ENCODE measurements around the gene ANAPC4.

ANAPC4 gene

GRCh38 chr4:25437926-25438325, 60.9 kb downstream of the ANAPC4 start:
- DNase-seq (ENCODE audit: low read depth, low spot score): no peak

DNA sequence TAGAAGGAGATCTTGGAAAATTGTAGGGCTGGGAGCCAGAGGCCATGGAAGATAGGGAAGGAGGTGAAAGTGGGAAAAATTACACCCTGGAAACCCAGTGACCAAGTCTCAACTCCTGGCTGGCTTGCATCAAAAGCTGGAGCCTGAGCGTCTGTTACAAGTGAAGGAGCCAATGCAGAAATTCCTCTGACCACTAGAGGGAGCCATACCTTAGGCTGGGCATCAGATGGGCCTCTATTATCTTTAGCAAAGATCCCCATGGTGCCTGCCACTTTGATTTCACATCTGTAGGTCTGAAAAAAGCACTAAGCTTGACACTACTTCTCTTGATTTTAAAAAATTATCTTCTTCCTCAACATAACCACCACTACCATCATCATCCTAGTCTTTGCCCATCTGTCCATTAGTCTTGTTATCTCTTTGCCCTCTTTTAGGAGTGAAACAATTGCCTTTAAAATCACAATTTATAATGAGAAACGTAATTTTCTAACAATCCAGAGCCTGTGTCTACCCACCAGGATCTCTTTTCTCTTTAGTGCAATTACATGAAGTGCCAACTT, 62.9 kb downstream of the ANAPC4 start:
- no peak for DNase-seq (ENCODE audit: low read depth, low spot score)

DNA sequence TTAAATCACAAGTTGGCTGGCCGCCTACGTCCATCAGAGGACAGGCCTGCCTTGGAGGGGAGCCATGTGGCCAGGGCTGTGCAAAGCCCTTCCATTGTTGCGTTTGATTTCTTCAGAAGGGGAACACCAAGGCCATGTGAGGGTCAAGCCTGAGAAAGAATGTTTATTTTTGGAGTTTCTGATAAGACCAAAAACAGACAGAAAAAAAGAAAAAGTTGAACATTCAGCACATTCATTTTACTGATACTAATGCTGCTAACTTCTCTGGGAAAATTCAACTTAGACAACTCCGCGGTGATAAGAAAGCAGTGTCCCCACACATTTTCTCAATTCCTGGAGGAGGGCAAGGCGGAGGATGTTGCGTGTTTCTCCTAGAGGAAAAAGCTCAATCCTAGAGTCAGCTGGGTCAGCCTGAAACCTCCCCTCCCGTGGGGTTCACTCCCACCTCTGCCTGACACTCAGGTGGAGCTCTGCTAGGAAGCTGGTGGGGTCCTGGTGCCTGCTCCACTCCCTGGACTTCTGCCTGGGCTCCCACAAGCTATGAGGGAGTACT, 63.5 kb downstream of the ANAPC4 start:
- no peak for DNase-seq (ENCODE audit: low read depth, low spot score)

DNA sequence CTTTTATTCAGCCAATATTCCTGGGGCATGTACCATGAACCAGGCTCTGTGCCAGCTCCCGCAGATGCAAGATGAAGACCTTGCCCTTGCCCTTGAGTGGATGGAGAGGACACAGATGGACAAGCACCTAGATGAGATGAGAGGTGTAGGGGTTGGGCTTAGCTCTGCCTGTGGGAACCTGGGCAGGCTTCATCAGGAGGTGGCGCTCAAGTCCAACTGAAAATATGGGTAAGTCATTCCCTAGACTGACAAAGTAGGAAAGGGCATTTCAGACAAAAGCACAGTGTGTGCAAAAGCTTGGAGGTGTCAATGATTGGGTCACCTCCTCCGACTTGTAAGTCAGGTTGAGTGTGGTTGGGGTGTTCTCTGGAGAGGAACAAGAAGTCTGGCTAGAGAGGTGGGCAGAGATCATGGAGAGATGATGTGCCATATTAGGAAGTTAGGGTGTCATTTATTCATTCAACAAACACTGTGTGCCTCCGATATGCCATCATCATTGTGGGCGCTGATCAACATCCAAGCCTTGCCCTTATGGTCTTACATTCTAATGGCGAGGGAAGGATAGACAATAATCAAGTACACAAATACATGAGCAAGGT, 64.6 kb downstream of the ANAPC4 start:
- DNase-seq (ENCODE audit: low read depth, low spot score): no peak

GRCh38 chr4:25442863-25443307, 65.8 kb downstream of the ANAPC4 start:
- DNase-seq (ENCODE audit: low read depth, low spot score): no peak

DNA sequence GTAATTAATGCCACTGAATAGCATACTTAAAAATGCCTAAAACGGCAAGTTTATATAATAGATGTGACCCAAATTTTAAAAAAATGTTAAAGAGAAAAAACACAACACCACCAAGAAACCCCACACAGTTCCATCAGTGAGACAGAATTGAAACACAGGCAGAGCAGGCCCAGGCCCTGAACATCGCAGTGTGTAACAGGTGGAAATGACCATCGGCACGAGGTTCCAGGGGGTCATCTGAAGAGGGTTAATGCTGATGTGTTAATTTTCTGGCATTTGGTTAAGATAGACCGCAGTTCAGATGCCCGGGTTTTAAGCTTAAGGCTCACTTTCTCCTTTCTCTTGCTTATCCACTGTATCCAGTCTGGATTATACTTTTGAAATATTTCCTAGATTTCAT, 66.8 kb downstream of the ANAPC4 start:
- no peak for DNase-seq (ENCODE audit: low read depth, low spot score)

GRCh38 chr4:25446611-25447010, 69.5 kb downstream of the ANAPC4 start:
- no peak for DNase-seq (ENCODE audit: low read depth, low spot score)

- no peak for DNase-seq (ENCODE audit: low read depth, low spot score)
Measured at GRCh38 chr4:25448379-25449109, 71.5 kb downstream of the ANAPC4 start.

DNA sequence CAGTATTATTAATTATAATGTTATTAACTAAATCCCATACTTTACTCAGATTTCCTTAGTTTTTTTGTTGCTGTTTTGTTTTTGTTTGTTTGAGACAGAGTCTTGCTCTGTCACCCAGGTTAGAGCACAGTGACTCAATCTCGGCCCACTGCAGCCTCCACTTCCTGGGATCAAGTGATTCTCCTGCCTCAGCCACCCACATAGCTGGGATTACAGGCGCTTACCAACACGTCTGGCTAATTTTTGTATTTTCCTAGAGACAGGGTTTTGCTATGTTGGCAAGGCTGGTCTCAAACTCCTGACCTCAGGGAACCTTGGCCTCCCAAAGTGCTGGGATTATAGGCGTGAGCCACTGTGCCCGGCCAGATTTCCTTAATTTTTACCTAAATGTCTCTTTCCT, 72.2 kb downstream of the ANAPC4 start:
- no peak for DNase-seq (ENCODE audit: low read depth, low spot score)

GRCh38 chr4:25449688-25450087, 72.6 kb downstream of the ANAPC4 start:
- no peak for DNase-seq (ENCODE audit: low read depth, low spot score)

GRCh38 chr4:25450491-25450901, 73.4 kb downstream of the ANAPC4 start:
- no peak for DNase-seq (ENCODE audit: low read depth, low spot score)

- DNase-seq (ENCODE audit: low read depth, low spot score): no peak
Measured at GRCh38 chr4:25451676-25452075, 74.6 kb downstream of the ANAPC4 start.

DNA sequence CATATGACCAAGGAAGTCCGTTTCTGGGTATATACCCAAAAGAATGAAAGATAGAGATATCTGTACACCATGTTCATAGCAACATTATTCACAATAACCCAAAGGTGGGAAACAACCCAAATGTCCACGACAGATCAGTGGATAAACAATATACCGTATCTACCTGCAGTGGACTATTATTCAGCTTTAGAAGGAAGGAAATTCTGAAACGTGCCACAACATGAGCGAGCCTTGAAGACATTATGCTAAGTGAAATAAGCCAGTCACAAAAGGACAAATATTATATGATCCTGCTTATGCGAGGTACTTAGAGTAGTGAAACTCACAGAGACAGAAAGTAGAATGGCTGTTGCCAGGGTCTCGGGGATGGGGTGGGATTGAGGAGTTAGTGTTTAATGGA, 75.0 kb downstream of the ANAPC4 start:
- no peak for DNase-seq (ENCODE audit: low read depth, low spot score)

GRCh38 chr4:25454476-25454875, 77.4 kb downstream of the ANAPC4 start:
- DNase-seq (ENCODE audit: low read depth, low spot score): no peak

GRCh38 chr4:25457053-25457715, 80.1 kb downstream of the ANAPC4 start:
- DNase-seq (ENCODE audit: low read depth, low spot score): no peak

DNA sequence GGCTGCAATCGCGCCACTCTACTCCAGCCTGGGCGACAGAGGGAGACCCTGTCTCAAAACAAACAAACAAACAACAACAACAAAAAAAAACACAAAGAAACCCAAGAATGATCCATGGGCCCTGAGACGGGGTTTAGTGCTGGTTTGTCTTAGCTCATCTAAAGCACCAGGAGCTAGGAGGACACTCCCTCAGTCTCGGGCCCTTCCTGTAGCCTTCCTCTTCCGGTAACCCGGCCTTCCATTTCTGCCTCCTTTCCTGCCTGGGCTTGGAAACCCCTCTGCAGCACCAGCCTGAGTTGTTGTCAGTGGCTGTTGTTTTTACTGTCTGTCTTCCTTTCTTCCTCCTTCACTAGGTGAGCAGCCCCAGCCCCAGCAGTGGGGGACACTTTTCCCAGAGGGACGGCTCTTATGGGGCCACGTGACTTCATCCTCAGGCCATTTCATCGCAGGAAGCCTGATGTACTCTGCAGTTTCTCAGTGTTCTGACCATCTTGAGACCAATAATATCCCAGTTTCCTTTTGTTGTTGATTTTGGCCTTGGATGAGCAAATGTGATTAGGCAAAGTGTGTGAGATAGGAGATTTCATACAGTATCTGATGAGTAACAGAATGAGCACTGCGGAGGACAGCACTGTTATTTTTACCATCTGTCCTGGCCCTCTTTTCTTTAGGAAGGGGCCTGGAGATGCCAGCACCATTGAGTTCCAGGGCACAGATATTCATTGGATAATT, 90.1 kb downstream of the ANAPC4 start:
- no peak for DNase-seq (ENCODE audit: low read depth, low spot score)

DNA sequence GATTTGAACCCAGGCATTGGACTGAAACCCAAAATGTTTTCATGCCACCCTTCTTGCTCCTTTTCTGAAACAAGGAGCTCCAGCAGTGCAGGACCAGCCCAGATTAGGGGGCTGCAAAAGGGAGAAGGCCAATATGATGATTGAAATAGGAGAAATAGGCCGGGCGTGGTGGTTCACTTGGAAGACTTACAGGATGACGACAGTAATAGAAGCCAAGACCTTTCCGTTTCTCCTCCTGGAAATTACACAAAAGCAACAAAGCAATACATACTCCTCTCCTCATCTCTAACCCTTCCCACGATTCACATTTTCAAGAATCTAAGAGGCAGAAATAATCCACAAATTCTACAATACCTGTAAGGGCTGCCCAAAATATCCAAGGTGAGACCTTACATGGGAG, 90.8 kb downstream of the ANAPC4 start:
- no peak for DNase-seq (ENCODE audit: low read depth, low spot score)

All from brain pericyte (primary cell).